Gastrocnemius medialis (tissue), 4 donors: ENCODE results near the gene NCOA3. TPM values are rescaled to one million over a fixed set of nuclear protein-coding genes. Genes with fewer than 3 reads are reported as not detected.

Experiments
- ATAC-seq, 2 donors: fragments of 150-250 bp; one replicate each; pipeline ENCODE4 v1.9.1; 2016
- DNase-seq, 2 donors: peaks; one replicate each; pipeline ENCODE4 v3.0.0-alpha.2; 2019
- H3K27ac ChIP-seq, 4 donors: fragments of 200-600 bp; sonication (generic); 1 replicate in 1 of 4; 2 replicates in 3 of 4; pipeline ENCODE4 v1.5.1; 2016 to 2018; ENCODE audit warnings: mild to moderate bottlenecking in 2 of 4, moderate library complexity in 1 of 4
- H3K27me3 ChIP-seq, 3 donors: fragments of 200-600 bp; sonication (generic) in 2 of 3; 1 replicate in 1 of 3; 2 replicates in 2 of 3; pipeline versions ENCODE4 v1.5.1 to v1.6.0; 2016 to 2019; ENCODE audit warnings: mild to moderate bottlenecking in 1 of 3, moderate library complexity in 1 of 3
- H3K36me3 ChIP-seq, 2 donors: fragments of 200-600 bp; sonication (generic) in 1 of 2; one replicate each; pipeline ENCODE4 v1.5.1; 2017 to 2018
- H3K4me1 ChIP-seq, 2 donors: fragments of 200-600 bp; sonication (generic) in 1 of 2; one replicate each; pipeline ENCODE4 v1.5.1; 2016 to 2017; ENCODE audit warnings: mild to moderate bottlenecking in 2 of 2
- H3K4me3 ChIP-seq, 4 donors: fragments of 200-600 bp; sonication (generic) in 3 of 4; 1 replicate in 1 of 4; 2 replicates in 3 of 4; pipeline ENCODE4 v1.5.1; 2016 to 2019; ENCODE audit warnings: mild to moderate bottlenecking in 2 of 4
- H3K9me3 ChIP-seq, 3 donors: fragments of 200-600 bp; sonication (generic) in 2 of 3; 1 replicate in 1 of 3; 2 replicates in 2 of 3; pipeline ENCODE4 v1.5.1; 2016 to 2019
- CTCF ChIP-seq, 5 experiments: fragments of 450-650 bp in 3 of 5; fragments of 200-600 bp in 2 of 5; sonication (generic) in 2 of 5; IDR thresholded peaks in 4 of 5; conservative IDR thresholded peaks in 1 of 5; 1 replicate in 4 of 5; 2 replicates in 1 of 5; pipeline ENCODE4 v1.5.1; 2016 to 2019; ENCODE audit warnings: antibody characterized with exemption in 5 of 5, mild to moderate bottlenecking in 3 of 5, moderate library complexity in 3 of 5
- POLR2A ChIP-seq, 2 donors: fragments of 450-650 bp; IDR thresholded peaks; one replicate each; pipeline ENCODE4 v1.6.1; 2017; ENCODE audit warnings: antibody characterized with exemption in 2 of 2, mild to moderate bottlenecking in 2 of 2, moderate library complexity in 2 of 2
- in situ Hi-C, 4 donors: fragments of 200-750 bp; cut with MboI; loops; one replicate each; pipeline versions ENCODE4 v1.15.0 to v1.8.0; 2017; ENCODE audit warnings: low sequenced_read_pairs in 4 of 4
- intact Hi-C: fragments of 100-400 bp; cut with DNase I; formaldehyde crosslinking; loops from one replicate; pipeline ENCODE4 v1.15.1; 2023; ENCODE audit warnings: low total_unique reads
- total RNA-seq, 4 donors: library from RNA; depleted of rRNA; stranded (reverse); fragments of >200 nt; gene quantifications; one replicate each; pipeline versions ENCODE4 v1.1.0 to v1.2.3, GENCODE V29; 2016

Gene NCOA3
- total RNA-seq, 4 donors from 2014 or later = 52.5 to 86.1 (median 70.1) TPM

GRCh38 chr20:47581090-47581489 lies 79.4 kb downstream of the NCOA3 start:
- Histone ChIP-seq H3K27me3 (no peaks in the 10 kb centered on the region), H3K4me3 (no peak overlapping the region), H3K9me3 (no peaks in the 10 kb centered on the region), H3K27ac (no peak overlapping the region), H3K36me3 (no peaks in the 10 kb centered on the region), H3K4me1 (peaks cover 41 to 67% of the 10 kb centered on the region in 2 donors)
- ATAC-seq = no peak
- in situ Hi-C loops = no loop called here
- intact Hi-C loops = no loop called here
- no peak for TF ChIP-seq CTCF (IDR thresholded peaks at IDR 0.05 in 4 of 5, conservative IDR thresholded peaks at IDR 0.05 in 1 of 5)
- TF ChIP-seq POLR2A (IDR thresholded peaks at IDR 0.05) = no peak
- no peak for DNase-seq

- ATAC-seq = no peak
- Histone ChIP-seq H3K36me3 (no peaks in the 10 kb centered on the region), H3K27me3 (no peaks in the 10 kb centered on the region), H3K27ac (peak overlapping the region in 2 of 4 donors; percentile 9 to 24), H3K4me3 (no peak overlapping the region), H3K9me3 (no peaks in the 10 kb centered on the region), H3K4me1 (peaks cover 24 to 58% of the 10 kb centered on the region in 2 donors)
- in situ Hi-C loops = no loop called here
- intact Hi-C loops = no loop called here
- no peak for DNase-seq
- TF ChIP-seq POLR2A (IDR thresholded peaks at IDR 0.05) (no peak), CTCF (IDR thresholded peaks at IDR 0.05 in 4 of 5, conservative IDR thresholded peaks at IDR 0.05 in 1 of 5) (no peak)
Measured at GRCh38 chr20:47583551-47583950, 81.9 kb downstream of the NCOA3 start.

- Histone ChIP-seq H3K9me3 (no peaks in the 10 kb centered on the region), H3K27me3 (no peaks in the 10 kb centered on the region), H3K4me3 (no peak overlapping the region), H3K36me3 (no peaks in the 10 kb centered on the region), H3K4me1 (peaks cover 12 to 41% of the 10 kb centered on the region in 2 donors), H3K27ac (peak overlapping the region in 3 of 4 donors; percentile 35 to 65 (median 60))
- DNase-seq (no peak), ATAC-seq (peak; percentile 16 to 40)
- in situ Hi-C loops (no loop called here), intact Hi-C loops (no loop called here)
- TF ChIP-seq CTCF (IDR thresholded peaks at IDR 0.05 in 4 of 5, conservative IDR thresholded peaks at IDR 0.05 in 1 of 5) (no peak), POLR2A (IDR thresholded peaks at IDR 0.05) (no peak)
Measured at GRCh38 chr20:47585087-47585747, 83.5 kb downstream of the NCOA3 start.

GRCh38 chr20:47586649-47587294 lies 85.1 kb downstream of the NCOA3 start:
- H3K9me3 ChIP-seq = no peaks in the 10 kb centered on the region
- peaks cover 6 to 30% of the 10 kb centered on the region in 2 donors for H3K4me1 ChIP-seq
- peak overlapping the region in 3 of 4 donors; percentile 12 to 33 (median 25) for H3K27ac ChIP-seq
- H3K4me3 ChIP-seq = no peak overlapping the region
- intact Hi-C loops (no loop called here), in situ Hi-C loops (no loop called here)
- H3K36me3 ChIP-seq = no peaks in the 10 kb centered on the region
- DNase-seq (no peak), ATAC-seq (no peak)
- TF ChIP-seq CTCF (IDR thresholded peaks at IDR 0.05 in 4 of 5, conservative IDR thresholded peaks at IDR 0.05 in 1 of 5) (no peak), POLR2A (IDR thresholded peaks at IDR 0.05) (no peak)
- H3K27me3 ChIP-seq = no peaks in the 10 kb centered on the region
